Fibroblast of skin of back (primary cell): ENCODE data around the gene TCF4. TPM values are rescaled to one million over a fixed set of nuclear protein-coding genes. Genes with fewer than 3 reads are reported as not detected.
A peak's percentile ranks its signal among the peaks of the same experiment; 100 is the strongest.

Experiments used
- DNase-seq: peaks from one replicate; pipeline ENCODE4 v3.0.0-alpha.2; 2013
- polyA plus RNA-seq, 2 experiments: library from polyadenylated mRNA; unstranded; fragments of 120-200 nt; gene quantifications; one replicate each; pipeline ENCODE4 v1.2.1, GENCODE V29; 2013; ENCODE audit not compliant: insufficient read length in 2 of 2

Gene TCF4
- 19.4 TPM for polyA plus RNA-seq (2013, experiment 1 of 2; ENCODE audit: insufficient read length)
- 31.3 TPM for polyA plus RNA-seq (2013, experiment 2 of 2; ENCODE audit: insufficient read length)

DNA sequence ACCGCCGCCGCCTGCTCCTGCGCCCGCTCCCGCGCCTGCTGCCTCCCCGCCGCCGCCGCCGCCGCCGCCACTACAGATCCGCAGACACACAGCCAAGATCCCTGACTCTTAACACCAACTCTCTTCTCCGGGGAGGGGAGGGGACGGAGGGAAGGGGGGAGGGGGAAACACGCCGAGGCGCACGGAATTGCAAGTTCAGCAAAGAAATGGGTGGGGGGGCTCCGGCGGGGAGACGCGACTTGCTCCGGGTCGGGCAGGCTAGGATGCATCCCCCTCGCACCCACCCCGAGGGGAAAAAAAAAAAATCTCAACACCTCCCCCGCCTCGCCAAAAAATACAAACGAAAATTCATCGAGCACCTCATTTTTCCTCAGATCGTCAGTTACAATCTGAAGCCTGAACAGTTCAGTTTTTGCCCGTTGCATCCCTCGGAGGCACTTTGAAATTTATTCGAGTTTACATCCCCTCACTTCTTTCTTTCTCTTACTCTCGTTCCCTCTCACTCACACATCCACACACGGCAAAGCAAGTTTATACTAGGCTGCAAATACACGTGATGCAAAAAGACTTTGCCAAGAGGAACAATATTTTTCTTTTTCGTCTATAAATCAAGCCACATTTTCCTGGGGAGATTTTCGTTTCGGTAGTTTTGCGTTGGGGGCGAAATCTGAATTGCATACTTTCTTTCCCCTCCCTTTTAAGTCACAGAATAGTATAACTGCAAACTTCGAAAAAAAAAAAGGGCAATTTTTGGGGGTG, at the start of gene TCF4:
TCF4 (minus strand) TSS at position 82 of the 759 bp plus-strand sequence. CDS start 1,076 bp downstream, outside the sequence.
- DNase-seq: peak; percentile 71

- DNase-seq: no peak
These were observed 49.2 kb upstream of the TCF4 start for GRCh38 chr18:55637204-55637603.

GRCh38 chr18:55635439-55635838, 47.4 kb upstream of the TCF4 start:
- DNase-seq: no peak

DNA sequence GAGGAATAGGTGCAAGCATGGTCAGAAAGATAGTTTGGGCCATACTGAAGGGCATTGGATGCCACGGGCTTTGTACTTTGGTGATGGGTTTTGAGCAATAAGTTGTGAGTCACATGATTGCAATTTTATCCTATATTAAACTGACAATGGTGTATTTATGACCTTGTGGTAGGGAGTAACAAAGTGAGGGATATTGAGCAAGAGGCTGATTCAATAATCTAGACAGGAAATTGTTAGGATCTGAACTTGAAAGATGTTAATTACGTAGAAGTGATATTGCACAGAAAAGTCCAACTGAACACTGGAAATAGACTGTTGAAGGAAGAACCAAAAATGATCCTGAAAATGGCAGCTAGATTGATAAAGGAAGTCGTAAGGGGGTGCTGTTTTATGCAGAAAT, 46.6 kb upstream of the TCF4 start:
- DNase-seq: peak; percentile 34

DNA sequence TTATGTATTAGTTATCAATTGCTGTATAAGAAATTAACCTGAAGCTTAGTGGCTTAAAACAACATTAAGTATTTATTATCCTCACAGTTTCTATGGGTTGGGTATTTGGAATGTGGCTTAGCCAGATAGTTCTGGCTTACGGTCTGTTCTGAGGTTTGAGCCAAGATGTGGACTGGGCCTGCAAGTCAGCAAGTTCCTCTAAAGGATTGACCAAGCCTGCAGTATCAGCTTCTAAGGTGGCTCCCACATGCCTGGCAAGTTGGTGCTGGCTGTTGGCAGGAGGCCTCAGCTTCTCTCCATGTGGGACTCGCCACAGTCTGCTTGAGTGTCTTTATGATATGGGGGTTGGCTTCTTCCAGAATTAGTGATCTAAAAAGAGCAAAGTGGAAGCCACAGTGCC, 45.0 kb upstream of the TCF4 start:
- no peak for DNase-seq

DNA sequence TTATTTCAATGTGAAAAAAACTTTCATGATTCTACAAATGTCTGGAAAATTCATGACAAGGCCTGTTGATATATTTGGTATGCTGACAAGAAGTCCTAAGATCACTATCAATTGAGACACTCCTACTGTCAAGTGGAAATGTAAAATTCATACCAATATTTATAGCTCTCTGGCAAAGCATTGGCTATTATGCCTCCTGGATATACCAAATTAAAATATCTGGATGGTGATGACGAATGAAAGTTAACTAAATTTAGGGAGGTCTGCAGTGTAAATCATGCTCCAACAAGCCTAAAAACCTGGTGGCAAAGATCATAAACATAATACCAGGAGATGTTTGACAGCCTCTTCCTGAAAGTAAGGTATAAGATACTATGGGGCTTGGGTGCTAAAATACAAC, 41.1 kb upstream of the TCF4 start:
- no peak for DNase-seq

- peak; percentile 42 for DNase-seq
These were observed 39.0 kb upstream of the TCF4 start for GRCh38 chr18:55627007-55627406.

DNA sequence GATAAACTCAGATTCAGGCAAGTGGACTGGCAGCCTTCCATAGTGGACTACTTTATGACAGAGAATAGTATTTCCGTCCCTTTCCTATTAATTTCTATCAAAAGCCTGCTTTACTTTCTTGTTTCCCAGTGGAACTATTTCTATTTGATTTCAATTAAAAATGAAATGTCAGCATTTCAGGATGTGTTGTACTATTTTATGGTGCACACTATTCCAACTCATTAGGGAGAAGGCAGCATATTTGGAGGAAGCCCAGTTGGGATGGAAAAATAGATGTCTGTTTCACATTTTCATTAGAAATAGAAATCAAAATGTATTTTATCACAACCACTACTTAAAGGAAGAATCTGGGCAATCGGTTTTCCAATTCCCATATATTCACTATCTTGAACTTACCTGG, 37.9 kb upstream of the TCF4 start:
- no peak for DNase-seq

DNA sequence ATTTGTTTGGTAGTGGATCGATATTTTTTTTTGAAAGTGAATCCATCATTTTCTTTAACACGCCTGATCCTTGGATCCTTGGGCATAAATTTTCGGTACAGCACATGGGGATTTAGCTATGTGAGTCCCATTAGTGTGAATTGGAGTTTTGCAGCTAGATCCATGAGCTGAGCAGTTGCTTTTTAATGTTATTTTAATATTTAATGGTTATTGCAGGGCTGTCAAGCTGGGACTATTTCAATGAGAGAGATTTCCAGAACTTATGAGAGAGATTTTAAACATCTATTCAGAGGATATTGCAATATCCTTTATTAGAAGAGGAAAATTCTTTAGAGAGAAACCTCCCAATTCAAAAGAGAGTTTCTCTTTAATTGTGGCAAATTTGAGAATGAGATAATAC, 35.6 kb upstream of the TCF4 start:
- DNase-seq: no peak

DNA sequence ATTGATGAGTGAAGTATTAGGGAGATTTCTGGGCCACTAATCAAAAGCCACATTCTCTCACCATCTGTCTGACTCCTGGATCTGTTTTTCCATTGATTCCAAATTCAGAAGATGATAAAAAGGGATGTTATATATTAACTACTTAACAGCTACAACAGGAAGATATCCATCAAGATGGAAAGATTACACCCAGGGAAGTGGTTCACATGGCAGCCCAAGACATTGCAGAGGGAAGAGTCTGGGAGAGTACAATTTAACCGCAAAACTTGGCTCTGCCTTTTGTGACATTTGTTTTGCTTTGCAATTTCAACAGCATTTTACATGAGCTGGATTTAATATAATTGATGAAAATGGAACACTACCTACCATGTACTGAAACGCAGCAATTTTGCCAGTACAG, 22.5 kb upstream of the TCF4 start:
- DNase-seq: no peak

- no peak for DNase-seq
These were observed 21.3 kb upstream of the TCF4 start for GRCh38 chr18:55609160-55609825.

DNA sequence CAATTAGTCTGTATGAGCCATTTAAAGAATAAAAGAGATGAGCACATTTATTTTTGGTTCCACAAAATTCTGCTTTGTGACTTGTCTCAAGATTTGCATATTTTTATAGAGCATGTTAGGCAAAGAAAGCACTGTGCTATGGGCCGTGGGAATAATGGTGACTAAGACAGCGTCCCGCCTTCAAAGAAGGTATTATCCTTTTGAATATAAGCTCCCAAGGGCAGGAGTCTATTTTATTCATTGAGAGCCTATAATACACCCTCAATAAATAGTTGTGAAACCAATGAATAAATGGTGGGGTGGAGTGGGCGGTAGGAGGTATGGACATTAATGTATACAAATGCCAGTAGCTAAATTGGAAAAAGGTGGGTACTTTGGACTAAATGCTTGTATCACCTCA, 20.5 kb upstream of the TCF4 start:
- no peak for DNase-seq

- no peak for DNase-seq
These were observed 19.8 kb upstream of the TCF4 start for GRCh38 chr18:55607773-55608172.

DNA sequence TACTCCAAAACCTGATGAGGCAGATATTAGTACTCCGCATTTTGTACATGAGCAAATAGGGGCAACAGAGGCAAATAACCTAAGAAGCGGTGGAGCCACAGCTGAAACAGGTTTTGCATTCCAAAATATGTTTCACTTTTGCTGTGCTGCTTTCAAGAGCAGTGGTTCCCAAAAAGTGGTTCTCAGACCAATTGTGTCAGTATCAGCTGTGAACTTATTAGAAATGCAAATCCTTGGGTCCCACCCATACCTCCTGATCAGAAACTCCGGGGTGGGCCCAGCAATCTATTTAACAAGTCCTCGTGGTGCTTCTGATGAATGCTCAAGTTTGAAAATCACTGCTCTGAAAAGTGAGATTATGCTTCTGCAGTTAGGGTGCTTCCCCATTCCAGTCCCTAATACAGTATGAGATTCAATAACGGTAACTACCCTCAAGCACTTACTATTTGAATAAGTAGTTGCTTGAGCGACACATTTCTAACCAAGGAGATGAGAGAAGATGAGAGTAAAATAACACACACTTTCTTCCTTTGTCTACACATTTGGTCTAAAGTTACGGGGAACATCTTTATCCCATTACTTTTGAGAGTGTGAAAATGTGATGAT, 17.8 kb upstream of the TCF4 start:
- DNase-seq: no peak

DNA sequence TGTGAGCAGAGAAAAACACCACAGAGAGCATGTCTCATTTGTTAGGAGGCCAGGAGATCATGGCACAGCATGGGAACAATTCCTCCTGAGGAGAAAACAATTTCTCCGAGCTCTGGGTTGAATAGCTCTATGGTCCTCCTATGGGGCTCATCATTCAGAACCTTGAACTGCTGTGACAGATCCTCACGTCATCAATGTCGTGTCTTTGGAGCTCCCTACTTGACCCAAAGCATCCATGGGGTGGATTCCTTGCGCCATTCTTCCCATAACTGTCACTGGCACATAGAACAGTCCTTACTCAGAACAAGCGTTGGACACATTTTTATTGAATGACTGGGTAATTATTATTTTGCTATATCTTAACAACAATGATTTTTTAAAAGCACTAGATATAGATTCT, 15.8 kb upstream of the TCF4 start:
- DNase-seq: peak; percentile 18

DNA sequence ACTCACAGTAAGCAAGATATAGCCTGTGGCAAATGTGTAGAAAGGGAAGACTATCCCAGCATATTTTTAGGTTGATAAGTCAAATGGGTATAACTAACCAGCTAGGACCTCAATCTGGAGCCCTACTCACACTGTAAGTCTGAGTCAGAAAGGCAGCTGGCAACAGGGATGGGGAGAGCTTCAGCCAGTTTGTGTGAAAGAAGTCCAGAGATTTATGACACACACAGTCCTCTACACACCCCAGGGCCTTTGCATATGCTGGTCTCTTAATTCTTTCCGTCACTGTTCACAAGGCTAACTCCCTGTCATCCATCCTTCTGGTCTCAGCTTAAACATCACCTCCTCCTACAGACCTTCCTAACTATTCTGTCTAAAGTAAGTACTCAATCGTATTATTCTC, 5.9 kb upstream of the TCF4 start:
- peak; percentile 17 for DNase-seq

DNA sequence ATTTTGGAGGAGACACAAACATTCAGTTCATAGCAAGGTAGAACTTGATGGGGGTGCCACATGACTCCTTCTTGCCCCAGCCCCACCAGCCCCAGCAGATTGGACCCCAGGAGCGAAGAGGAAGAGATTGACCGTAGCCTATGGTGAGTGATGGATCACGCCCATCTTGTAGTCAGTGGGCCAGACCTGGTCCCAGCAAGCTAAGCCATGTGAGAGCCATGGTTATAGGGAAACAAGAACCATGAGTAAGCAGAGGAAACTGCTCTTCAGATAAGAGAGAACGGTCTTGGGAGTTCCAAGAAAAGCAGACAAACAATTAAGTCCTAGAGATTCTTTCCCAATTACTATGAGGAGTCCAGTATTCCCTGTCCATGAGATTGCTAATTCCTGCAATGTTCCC, 4.6 kb upstream of the TCF4 start:
- peak; percentile 51 for DNase-seq

- peak; percentile 4 for DNase-seq
These were observed 4.1 kb upstream of the TCF4 start for GRCh38 chr18:55592106-55592505.

DNA sequence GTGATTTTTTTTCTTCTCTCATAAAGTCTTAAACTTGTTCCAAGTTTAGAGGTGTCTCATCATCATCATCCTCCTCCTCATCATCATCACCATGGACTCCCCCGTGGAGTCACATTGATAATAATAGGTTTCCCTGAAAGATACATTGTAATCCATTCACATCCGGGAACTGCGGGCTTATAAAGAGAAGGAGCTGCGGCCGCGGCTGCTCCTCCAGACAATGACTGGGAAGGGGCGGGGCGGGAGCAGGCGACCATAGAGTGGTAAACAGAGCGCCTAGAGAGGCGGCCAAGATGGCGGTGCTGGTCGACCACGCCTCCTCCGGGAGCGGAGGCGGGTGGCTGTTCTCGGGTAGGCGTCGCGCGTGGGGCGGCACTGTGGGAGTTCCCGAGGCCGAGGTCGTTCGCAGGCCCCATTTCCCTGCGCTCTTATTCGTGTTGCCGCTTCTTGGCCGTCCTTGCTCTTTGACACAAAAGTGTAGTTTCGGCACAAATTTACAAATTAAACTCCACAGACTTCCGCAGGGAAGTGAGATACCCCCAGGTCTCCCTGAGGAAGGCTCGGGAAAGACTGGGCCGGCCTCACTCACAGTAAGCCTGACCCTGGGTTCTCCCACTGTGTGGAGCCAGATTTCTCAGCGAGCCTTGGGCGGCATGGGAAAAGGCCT, 1.8 kb upstream of the TCF4 start:
- peak; percentile 96 for DNase-seq

DNA sequence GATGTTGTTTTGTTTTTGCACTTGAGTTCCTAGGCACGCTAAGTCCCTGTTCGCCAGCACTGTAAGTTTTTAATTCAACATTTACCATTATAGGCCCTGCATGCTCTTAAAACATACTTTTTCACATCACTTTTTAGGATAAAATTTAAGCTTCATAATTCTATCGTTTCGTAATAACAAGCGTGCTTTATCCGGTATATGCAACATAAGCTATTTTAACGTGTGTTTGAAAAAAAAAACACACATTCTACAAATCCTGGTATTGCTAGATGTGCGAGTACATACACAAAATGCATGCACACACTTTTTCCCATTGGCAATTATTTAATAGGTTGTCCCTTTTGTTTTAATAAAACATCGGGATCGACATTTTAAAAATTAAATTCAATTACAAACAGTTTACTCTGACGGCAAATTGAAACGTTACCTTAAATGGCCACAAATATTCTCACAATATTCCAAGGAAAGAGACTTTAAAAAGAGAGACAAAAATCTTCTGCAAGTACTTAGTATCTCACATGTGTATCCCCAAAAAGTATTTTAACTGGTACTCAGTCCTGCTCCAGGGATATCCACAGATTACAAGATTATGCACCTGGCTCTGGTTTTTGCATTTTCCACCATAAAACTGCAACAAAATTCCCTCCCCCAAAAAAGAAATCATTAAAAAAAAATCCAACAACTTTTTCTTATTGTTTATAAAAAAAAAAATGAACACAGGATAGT, 1.0 kb upstream of the TCF4 start:
- DNase-seq: no peak

DNA sequence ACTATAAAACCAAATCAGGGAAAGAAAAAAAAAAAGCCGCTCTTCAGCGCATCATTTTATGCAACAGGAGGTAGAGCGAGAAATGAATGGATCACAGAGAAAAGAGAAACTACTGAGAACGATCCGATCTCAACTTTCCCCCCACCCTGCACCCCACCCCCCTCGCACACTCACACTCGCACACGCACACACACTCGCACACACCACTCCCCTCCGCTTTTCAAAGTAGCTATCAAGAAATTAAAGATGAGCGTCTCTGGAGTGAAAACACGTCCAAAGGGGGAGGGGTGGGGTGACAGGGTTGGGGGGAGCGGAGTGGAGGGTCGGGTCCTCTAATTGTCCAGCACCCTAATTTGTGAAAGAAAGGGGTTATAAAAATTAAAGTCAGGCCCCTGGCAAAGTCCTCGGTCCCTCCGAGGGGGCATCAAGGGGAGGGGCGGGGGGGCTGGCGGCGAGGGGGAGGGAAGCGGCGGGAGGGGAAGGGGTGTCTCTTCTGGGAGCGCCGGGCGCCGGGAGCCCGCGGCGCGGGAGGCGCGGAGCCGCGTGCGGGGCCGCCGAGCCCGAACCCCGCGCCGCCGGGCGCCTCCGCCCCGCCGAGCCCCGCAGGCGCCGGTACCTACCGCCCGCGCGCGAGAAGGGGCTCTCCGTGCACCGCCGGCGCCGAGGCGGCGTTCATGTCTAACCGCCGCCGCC, 428 bp downstream of the TCF4 start:
- peak; percentile 47 for DNase-seq
